Endothelial cell of coronary artery (primary cell): ENCODE measurements around the gene GAN. TPM values are rescaled to one million over a fixed set of nuclear protein-coding genes. Genes with fewer than 3 reads are reported as not detected.

Experiments
- total RNA-seq: library from RNA; depleted of rRNA; stranded (reverse); fragments of >200 nt; gene quantifications from 2 replicates; pipeline ENCODE4 v1.2.3, GENCODE V29; 2014

Gene GAN, protein sequence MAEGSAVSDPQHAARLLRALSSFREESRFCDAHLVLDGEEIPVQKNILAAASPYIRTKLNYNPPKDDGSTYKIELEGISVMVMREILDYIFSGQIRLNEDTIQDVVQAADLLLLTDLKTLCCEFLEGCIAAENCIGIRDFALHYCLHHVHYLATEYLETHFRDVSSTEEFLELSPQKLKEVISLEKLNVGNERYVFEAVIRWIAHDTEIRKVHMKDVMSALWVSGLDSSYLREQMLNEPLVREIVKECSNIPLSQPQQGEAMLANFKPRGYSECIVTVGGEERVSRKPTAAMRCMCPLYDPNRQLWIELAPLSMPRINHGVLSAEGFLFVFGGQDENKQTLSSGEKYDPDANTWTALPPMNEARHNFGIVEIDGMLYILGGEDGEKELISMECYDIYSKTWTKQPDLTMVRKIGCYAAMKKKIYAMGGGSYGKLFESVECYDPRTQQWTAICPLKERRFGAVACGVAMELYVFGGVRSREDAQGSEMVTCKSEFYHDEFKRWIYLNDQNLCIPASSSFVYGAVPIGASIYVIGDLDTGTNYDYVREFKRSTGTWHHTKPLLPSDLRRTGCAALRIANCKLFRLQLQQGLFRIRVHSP
- 8.5 and 10.8 TPM in 2 replicates for total RNA-seq

DNA sequence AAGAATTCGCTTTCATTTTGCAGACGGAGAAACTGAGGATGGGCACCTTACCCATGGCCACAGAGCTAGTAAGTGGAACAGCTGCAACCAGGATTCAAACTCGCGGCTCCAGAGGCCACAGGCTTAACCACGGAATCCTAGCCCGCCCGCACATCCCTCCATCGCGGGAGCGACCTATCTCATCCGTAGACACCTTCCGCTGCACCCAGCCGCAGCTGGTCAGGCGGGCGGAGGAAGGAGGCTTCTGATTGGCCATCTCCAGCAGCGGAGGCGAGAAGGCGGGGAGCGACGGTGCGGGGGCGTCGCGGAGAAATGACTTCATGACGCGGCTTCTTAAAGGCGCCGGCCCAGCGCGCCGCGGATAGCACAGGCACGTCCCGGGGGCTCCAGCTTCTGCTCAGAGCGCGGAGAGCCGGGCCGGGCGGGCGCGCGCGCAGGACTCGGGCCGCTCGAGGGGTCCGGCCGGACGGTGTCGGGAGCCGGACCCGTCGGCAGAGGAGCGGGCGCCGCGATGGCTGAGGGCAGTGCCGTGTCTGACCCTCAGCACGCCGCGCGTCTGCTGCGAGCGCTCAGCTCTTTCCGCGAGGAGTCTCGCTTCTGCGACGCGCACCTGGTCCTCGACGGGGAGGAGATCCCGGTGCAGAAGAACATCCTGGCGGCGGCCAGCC, at the start of gene GAN:
Gene GAN (plus strand): TSS at position 360 of the 668 bp plus-strand sequence. CDS start 152 bp downstream, at position 512.

Other genes with a start within 250 kb of the GAN start
- gene C16orf46, start 237.7 kb upstream of the GAN start, total RNA-seq = 0.18 and 0.47 TPM in 2 replicates
- gene GCSH, start 218.6 kb upstream of the GAN start, total RNA-seq = 10.4 and 13.5 TPM in 2 replicates
- 0.09 TPM in 1 of 2 replicates, not detected in the other for gene BCO1, start 76.3 kb upstream of the GAN start, total RNA-seq
- gene CMIP, start 129.8 kb downstream of the GAN start, total RNA-seq = 20.6 and 45.6 TPM in 2 replicates